Measurements from ENCODE around the gene CAMK1D.
A peak's percentile ranks its signal among the peaks of the same experiment; 100 is the strongest.
"Not testable (repeated sequence)": the region's sequence is repeated elsewhere in the genome, so short reads cannot be mapped to it uniquely, and the experiment has no call there.

Gene CAMK1D

DNA sequence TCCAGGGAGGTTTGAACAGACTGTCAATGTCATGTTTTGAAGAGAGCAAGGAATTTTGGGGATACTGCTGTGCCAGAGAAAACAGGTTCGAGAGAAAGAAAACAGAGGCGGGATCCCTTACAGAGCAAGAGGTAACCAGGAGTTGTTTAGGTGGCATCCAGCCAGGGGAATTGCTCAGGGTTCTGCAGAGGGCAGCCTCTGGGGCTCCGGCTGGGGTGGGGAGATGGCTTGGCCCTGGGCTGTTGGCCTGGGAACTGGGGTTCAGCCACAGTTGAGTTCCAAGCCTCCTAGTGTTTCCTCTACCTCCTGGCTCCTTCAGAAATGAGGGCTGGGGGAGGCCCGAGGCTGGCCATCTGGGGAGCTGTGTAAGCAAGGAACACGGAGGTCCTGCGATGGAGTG, 68.0 kb downstream of the CAMK1D start:
- DNase-seq (no peak), ATAC-seq (no peak)
- Mint-ChIP-seq H3K27me3 (no peaks in the 10 kb centered on the region), H3K27ac (no peak overlapping the region), H3K9me3 (peaks cover 6 to 8% of the 10 kb centered on the region in 2 donors), H3K4me1 (peaks cover 51% of the 10 kb centered on the region), H3K4me3 (no peak overlapping the region)

DNA sequence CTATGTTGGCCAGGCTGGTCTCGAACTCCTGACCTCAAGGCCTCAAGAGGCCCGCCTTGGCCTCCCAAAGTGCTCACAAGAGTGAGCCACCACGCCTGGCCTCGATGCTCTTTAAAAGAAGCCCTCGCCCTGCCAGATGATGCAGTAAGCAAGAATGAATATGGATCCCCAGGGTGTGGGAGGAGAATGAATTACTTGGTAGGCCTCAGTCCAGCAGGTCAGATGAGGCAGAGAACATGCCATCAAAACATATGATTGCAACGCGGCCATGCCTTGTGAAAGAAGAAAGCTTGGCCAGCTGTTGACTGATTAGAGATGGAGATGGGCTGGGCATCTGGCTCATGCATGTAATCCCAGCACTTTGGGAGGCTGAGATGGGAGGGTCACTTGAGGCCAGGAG, 68.7 kb downstream of the CAMK1D start:
- DNase-seq (no peak), ATAC-seq (no peak)
- Mint-ChIP-seq H3K4me3 (no peak overlapping the region), H3K27me3 (no peaks in the 10 kb centered on the region), H3K27ac (no peak overlapping the region), H3K4me1 (peaks cover 46% of the 10 kb centered on the region), H3K9me3 (peaks cover 6 to 8% of the 10 kb centered on the region in 2 donors)

DNA sequence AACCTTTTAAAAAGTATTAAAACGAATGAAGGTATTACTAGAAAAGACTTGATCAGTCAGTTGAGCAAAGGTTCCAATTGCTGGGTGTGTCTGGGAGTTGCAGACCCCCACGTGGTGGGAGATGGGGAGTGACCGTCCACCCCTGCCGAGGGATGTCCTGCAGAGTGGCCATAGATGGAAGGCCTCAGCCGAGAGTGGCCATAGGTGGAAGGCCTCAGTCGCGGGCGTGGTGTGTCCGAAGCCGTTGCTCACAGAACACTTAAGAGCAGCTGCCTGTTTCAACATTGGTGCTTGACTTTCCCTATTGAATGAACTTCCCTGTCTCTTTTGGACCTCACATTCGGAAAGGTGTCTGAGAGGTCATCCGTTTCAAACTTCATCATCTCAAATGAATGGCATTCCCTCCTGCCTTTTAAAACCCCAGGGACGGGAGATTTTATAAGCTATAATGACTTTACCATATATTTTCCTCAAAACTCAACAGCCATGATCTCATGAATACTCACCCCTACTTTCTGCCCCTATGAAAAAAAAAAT, 69.4 kb downstream of the CAMK1D start:
- DNase-seq, result no peak
- ATAC-seq, result no peak
- Mint-ChIP-seq H3K27me3 (no peaks in the 10 kb centered on the region), H3K4me3 (peak overlapping the region in 1 of 2 donors; percentile 55), H3K27ac (peak overlapping the region in 1 of 2 donors; percentile 88), H3K4me1 (peaks cover 41% of the 10 kb centered on the region), H3K9me3 (no peaks in the 10 kb centered on the region)

DNA sequence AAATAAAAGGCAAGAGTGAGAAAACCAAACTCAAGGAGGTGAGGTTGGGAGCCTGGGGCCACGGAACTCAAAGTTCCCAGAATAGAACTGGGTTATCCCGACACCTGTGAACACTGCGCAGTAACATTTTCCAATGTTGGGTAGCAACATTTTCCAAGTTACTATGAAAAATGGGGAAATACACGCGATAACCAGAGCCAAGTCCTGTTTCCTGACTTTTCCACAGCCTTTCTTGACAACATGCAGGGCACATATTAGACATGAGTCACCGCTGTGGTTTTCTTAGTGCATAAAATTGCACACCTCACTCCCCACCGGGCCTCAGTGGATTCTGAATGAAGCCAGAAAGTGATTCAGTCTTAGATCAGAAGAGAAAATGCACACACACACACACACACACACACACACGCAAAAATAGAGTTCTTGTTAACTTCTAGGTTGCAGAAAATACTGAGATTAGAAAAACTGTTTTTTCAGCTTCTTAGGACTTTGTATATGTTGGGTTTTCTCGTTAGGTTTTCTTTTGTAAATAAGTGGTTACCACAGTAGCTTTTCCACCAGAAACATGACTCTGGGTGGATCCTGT, 70.0 kb downstream of the CAMK1D start:
- H3K27me3 Mint-ChIP-seq, result no peaks in the 10 kb centered on the region
- peak; percentile 99 for ATAC-seq
- peak overlapping the region in 1 of 2 donors; percentile 88 for H3K27ac Mint-ChIP-seq
- H3K4me1 Mint-ChIP-seq, result peaks cover 47% of the 10 kb centered on the region
- peak; percentile 66 to 82 for DNase-seq
- no peaks in the 10 kb centered on the region for H3K9me3 Mint-ChIP-seq
- peak overlapping the region; percentile 50 to 55 for H3K4me3 Mint-ChIP-seq

DNA sequence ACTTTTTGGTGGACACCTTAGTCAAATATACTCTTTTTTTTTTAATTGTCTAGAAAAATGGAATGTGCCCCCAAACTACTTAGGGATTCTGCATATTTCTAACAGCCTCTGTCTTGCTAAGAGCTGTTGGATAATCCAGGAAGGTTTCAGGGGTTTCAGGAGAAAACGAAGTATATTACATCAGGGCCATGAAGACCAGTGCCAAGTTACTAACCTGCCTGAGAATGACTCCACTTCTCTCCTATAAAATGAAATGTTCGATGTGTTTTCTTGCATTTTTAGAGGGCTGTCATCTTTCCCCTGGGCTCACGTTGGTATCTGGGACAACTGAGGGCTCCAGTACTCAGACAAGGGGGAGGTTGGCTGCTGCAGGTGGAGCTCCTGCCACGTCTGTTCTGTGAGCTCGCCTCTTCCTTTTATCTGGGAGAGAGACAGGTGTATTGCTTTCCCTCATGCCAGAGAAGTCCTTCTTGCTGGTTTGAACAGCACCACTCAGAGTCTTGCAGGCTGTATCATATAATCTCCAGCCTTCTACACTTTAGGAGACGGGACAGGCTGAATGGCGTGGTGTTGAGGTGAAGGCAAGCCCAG, 71.3 kb downstream of the CAMK1D start:
- H3K27ac Mint-ChIP-seq, result no peak overlapping the region
- H3K4me1 Mint-ChIP-seq, result peaks cover 58% of the 10 kb centered on the region

DNA sequence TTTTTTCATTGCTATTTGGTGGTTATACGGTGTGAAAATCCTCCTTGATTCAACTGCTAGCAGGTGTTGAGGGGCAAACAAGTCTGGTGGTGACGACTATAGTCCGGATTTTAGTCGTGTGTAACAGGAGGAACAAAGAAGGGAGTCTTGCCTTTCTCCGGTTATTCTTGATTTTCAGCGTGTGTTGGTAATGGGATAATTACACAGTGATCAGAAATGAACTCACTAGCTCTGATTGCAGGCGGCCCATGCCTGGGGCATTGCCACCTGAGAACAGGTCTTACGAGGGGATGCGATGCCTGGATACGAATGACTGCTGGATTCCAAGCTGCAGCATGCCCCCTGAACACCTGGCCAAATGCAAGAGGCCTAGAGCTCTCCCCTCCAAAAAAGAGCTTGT, 72.8 kb downstream of the CAMK1D start:
- no peak for ATAC-seq
- Mint-ChIP-seq H3K9me3 (no peaks in the 10 kb centered on the region), H3K4me3 (no peak overlapping the region), H3K4me1 (peaks cover 55% of the 10 kb centered on the region), H3K27me3 (no peaks in the 10 kb centered on the region), H3K27ac (no peak overlapping the region)
- DNase-seq, result no peak

More for the DNA sequence above, 71.3 kb downstream of the CAMK1D start:
- DNase-seq (no peak), ATAC-seq (no peak)
- no peak overlapping the region for H3K4me3 Mint-ChIP-seq
- H3K27me3 Mint-ChIP-seq, result no peaks in the 10 kb centered on the region
- H3K9me3 Mint-ChIP-seq, result no peaks in the 10 kb centered on the region

DNA sequence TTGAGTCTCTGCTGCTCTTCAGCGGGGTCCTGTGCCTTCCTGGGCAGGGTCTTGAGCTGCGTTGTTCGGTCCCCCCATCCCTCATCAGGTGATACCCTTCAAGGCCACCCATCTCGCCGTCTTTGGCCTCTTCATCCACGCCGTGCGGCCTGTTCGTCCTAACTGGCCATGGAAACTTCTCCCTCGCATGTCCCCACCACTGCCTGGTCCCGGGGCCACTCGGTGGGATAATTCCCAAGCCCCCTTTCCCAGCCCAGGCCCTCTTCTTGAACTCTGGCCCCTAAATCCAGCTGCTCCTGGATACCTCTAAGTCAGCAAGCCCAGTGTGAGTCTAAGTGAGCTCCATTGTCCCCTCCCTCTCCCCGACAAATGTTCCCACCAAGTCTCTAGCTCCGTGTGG, 74.5 kb downstream of the CAMK1D start:
- Mint-ChIP-seq H3K27me3 (no peaks in the 10 kb centered on the region), H3K4me1 (peaks cover 46% of the 10 kb centered on the region), H3K27ac (peak overlapping the region in 1 of 2 donors; percentile 68), H3K9me3 (no peaks in the 10 kb centered on the region), H3K4me3 (no peak overlapping the region)
- ATAC-seq (no peak), DNase-seq (no peak)

DNA sequence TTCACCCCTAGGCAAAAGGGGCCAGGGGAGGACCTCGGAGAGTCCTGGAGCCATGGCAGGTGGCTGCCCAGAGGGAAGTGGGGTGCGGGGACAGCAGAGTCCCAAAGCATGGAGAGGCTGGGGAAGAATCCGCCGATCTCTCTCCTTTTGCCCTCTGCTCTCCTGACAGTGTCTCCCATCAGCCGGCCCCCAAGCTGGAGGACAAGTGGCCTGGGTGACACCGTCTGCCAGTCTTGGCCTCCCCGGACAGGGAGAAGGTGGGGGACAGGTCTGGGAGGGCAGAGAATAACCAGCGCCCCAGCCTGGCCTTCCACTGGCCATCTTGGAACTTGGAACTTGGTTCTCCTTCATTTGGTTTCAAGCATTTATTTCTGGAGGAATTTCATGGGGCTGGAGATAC, 77.9 kb downstream of the CAMK1D start:
- H3K4me1 Mint-ChIP-seq, result peaks cover 24% of the 10 kb centered on the region
- no peaks in the 10 kb centered on the region for H3K27me3 Mint-ChIP-seq
- H3K27ac Mint-ChIP-seq, result no peak overlapping the region
- ATAC-seq (no peak), DNase-seq (no peak)
- no peaks in the 10 kb centered on the region for H3K9me3 Mint-ChIP-seq
- H3K4me3 Mint-ChIP-seq, result no peak overlapping the region

DNA sequence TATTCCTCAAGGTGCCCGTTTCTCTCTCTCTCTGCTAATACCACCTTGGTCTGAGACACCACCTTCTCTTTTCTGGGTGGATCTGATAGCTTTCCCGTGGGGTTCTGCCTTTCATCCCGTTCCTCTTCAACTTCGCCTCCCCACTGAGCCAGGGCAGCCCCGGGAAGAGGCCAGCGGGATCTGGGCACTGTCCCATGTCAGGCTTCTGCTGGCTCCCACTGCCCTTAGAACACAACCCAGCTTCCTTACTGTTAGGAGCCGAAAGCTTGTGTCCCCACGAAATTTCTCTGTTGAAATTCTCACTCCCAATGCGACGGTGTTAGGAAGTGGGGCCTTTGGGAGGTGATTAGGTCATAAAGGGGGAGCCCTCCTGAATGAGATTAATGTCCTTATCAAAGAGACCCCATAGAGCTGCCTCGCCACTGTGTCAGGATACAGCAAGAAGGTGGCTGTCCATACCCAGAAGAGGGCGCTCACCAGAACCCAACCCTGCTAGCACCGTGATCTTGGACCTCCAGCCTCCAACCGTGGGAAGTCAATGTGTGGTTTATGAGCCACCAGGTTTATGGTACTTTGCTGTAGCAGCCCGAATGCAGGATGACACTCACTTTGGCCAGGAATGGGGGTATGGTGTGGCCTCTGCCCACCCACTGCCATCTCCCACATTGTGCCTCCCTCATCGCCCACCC, 79.2 kb downstream of the CAMK1D start:
- no peaks in the 10 kb centered on the region for H3K9me3 Mint-ChIP-seq
- peaks cover 26% of the 10 kb centered on the region for H3K4me1 Mint-ChIP-seq
- peak overlapping the region in 1 of 2 donors; percentile 19 for H3K27ac Mint-ChIP-seq
- DNase-seq (no peak), ATAC-seq (no peak)
- H3K4me3 Mint-ChIP-seq, result no peak overlapping the region
- H3K27me3 Mint-ChIP-seq, result no peaks in the 10 kb centered on the region

DNA sequence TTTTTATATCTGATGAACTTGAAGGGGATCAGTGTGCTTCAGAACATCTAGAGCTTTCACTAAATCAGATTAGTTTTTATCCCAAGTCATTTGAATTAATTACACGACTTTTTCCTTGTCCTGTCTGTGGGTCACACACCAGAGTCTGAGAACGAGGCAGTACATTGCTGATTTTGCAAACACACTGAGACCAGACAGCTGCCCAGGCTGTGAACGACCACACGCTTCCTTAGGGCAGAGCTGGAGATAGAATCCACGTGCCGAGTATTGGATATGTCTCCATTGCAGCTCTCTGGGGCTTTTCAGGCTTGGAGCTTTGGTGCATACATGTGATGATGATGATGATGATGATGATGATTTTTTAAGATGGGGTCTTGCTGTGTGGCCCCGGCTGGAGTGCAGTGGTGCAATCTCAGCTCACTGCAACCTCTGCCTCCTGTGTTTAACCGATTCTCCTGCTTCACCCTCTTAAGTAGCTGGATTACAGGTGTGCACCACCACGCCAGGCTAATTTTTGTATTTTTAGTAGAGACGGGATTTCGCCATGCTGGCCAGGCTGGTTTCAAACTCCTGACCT, 81.1 kb downstream of the CAMK1D start:
- Mint-ChIP-seq H3K4me1 (peaks cover 8% of the 10 kb centered on the region), H3K27me3 (no peaks in the 10 kb centered on the region), H3K9me3 (no peaks in the 10 kb centered on the region), H3K4me3 (no peak overlapping the region), H3K27ac (peak overlapping the region in 1 of 2 donors; percentile 10)
- DNase-seq (no peak), ATAC-seq (no peak)

DNA sequence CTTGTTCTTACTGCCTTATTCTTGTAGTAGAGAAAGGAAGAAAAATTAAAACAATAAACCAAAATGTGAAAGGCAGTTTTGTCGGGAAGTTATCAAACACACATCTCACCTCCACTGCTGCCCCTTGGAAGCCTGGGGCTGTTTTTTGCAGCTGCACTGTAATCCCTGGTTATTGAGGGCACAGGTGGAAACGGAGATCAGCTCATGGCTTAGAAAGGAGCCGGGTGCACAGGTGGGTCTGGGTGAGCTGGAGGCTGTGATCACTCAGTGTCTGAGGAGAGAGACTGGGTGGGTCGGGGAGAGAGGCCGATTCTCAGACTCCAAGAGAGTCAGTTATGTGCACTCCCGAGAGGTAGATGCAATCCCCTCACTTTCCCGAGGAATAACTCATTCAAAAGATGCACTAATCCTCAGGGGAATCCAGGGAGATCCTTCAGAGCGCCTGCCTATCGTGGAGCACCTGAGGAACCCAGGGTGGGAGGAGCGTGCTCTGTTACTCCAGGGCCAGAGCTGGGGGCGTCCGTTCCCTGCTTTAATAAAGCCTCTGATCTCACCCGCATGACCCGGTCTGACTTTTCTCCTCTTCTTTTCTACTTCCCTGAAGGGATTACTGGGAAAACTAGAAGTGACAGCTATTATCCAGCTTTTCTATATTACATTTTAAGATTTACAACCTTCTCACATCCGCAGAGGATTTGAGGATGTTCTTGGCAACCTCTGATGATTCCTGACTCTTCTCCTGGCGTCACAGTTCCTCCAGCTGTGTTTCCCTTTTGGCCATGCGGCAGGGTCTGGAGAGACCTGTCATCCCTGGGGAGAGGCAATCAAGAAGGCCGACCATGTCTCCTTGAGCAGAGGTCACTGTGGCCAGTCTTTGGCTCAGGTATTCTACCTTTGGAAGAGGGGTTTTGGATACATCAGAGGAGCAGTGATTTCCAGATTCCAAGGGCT, 82.1 kb downstream of the CAMK1D start:
- H3K4me3 Mint-ChIP-seq, result no peak overlapping the region
- DNase-seq, result no peak
- no peak for ATAC-seq
- peaks cover 8% of the 10 kb centered on the region for H3K4me1 Mint-ChIP-seq
- H3K27ac Mint-ChIP-seq, result peak overlapping the region; percentile 33 to 51
- no peaks in the 10 kb centered on the region for H3K27me3 Mint-ChIP-seq
- no peaks in the 10 kb centered on the region for H3K9me3 Mint-ChIP-seq

DNA sequence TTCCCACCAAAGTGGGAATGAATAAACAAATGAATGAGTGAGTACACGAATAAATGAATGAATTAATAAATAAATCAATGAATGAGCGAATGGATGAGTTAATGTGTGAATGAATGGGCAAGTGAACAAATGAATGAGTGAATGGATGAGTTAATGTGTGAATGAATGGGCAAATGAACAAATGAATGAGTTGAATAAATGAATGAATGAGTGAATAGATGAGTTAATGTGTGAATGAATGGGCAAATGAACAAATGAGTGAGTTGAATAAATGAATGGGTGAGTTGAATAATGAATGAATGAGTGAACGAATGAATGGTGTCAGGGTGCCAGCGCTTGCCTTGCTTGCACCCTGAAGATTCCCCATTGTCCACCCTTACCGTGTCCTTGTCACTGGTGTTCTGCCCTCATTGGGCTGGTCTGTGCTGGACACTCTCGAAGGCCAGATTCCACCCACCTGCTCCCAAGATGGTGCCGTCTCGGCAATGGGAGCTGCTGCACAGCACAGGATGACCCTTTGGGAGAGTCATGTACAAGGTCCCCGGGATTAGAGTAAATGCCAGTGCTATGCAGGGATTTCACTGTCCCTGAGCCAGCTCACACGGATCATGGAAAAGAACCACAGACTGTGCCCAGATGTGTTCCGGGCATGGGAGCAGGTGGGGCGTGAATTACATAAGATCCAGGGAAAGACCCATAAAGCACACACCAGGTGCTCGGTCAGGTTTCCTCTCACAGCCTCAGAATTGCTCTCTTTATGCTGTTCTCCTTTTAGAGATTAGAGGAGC, 83.2 kb downstream of the CAMK1D start:
- Mint-ChIP-seq H3K4me3 (no peak overlapping the region), H3K9me3 (no peaks in the 10 kb centered on the region), H3K27me3 (no peaks in the 10 kb centered on the region), H3K4me1 (peaks cover 8% of the 10 kb centered on the region), H3K27ac (peak overlapping the region in 1 of 2 donors; percentile 61)
- no peak for ATAC-seq
- no peak for DNase-seq

DNA sequence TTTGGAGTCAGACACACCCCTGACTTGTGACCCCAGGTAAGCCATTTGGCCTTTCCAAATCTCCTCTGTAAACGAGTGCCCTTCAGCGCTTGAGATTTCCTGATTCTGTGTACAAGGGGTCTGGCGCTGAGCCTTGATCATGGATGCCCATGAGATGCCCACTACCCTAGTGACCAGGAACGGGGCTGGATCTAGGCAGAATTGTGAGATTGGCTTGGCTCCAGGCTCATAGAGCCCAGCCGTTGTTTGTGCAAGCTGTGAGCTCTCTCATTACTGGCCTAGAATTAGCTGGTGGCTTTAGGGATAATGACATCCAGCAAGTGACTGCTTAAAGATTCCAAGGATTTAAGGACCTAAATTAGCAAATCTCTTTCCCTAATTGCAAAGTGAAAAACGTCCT, 84.9 kb downstream of the CAMK1D start:
- H3K27me3 Mint-ChIP-seq, result no peaks in the 10 kb centered on the region
- ATAC-seq (no peak), DNase-seq (no peak)
- H3K27ac Mint-ChIP-seq, result no peak overlapping the region
- H3K9me3 Mint-ChIP-seq, result peaks cover under 1 to 7% of the 10 kb centered on the region in 2 donors
- peaks cover 8% of the 10 kb centered on the region for H3K4me1 Mint-ChIP-seq
- no peak overlapping the region for H3K4me3 Mint-ChIP-seq

DNA sequence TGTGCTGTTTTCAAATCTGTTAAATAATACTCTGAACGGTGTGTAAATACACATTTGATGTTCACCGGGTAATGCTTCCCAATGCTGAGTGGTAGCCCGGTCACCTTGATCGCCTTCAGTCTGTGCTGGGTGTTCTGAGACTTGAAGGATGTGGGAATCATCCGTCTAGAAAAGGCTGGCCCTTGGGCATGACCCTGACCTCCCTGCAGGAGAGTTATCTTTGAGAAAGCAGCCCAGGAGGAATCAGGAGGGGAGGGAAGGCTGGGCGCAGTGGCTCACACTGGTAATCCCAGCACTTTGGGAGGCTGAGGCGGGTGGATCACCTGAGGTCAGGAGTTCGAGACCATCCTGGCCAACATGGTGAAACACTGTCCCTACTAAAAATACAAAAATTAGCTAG, 85.3 kb downstream of the CAMK1D start:
- ATAC-seq, H3K27me3 Mint-ChIP-seq, H3K4me3 Mint-ChIP-seq, H3K4me1 Mint-ChIP-seq, DNase-seq: not testable (repeated sequence)
- peak overlapping the region in 1 of 2 donors; percentile 34 for H3K27ac Mint-ChIP-seq
- H3K9me3 Mint-ChIP-seq, result peaks cover 5 to 11% of the 10 kb centered on the region in 2 donors
